ENCODE results near the gene OGA. TPM values are rescaled to one million over a fixed set of nuclear protein-coding genes. Genes with fewer than 3 reads are reported as not detected.
A peak's percentile ranks its signal among the peaks of the same experiment; 100 is the strongest.

OGA gene
- total RNA-seq, 2 experiments from 2014 or later: 125 to 130 TPM

GRCh38 chr10:101816376-101816775 lies 1.9 kb downstream of the OGA start:
- Mint-ChIP-seq H3K27ac (peak overlapping the region; percentile 96), H3K36me3 (ENCODE audit: low read depth) (peaks cover 46% of the 10 kb centered on the region), H3K4me3 (peak overlapping the region; percentile 88), H3K9me3 (no peaks in the 10 kb centered on the region), H3K4me1 (ENCODE audit: low read depth) (peaks cover 44% of the 10 kb centered on the region), H3K27me3 (no peaks in the 10 kb centered on the region)
- intact Hi-C loops (cut with micrococcal nuclease): loop anchor here (5.0 kb wide), 1 partner anchor 34 kb away; the partner anchor contains the start of gene NPM3
- DNase-seq (no peak), ATAC-seq (no peak)
- POLR2A ChIA-PET: interaction anchor here (0.6 to 6.6 kb wide), 7 partner anchors 10 to 303 kb away, joined by 3 to 53 read pairs (median 6); partner anchors contain the start of genes KCNIP2 and NPM3
- no peak for TF ChIP-seq CTCF (IDR thresholded peaks at IDR 0.05)
- CTCF ChIA-PET: interaction anchor here (1.0 to 9.7 kb wide), 4 partner anchors 23 to 214 kb away, joined by 3 to 125 read pairs (median 6); partner anchors contain the start of gene KCNIP2

GRCh38 chr10:101814466-101815071 lies 3.7 kb downstream of the OGA start:
- peak overlapping the region; percentile 88 for H3K4me3 Mint-ChIP-seq
- no peaks in the 10 kb centered on the region for H3K27me3 Mint-ChIP-seq
- no peak for TF ChIP-seq CTCF (IDR thresholded peaks at IDR 0.05)
- H3K36me3 Mint-ChIP-seq (ENCODE audit: low read depth): peaks cover 60% of the 10 kb centered on the region
- DNase-seq: no peak
- intact Hi-C loops (cut with micrococcal nuclease): loop anchor here (5.0 kb wide), 1 partner anchor 32 kb away; the partner anchor contains the start of gene NPM3
- POLR2A ChIA-PET: interaction anchor here (1.2 to 6.6 kb wide), 2 partner anchors 26 to 30 kb away, joined by 3 to 53 read pairs; partner anchors contain the start of gene NPM3
- H3K4me1 Mint-ChIP-seq (ENCODE audit: low read depth): peaks cover 48% of the 10 kb centered on the region
- peak overlapping the region; percentile 90 for H3K27ac Mint-ChIP-seq
- ATAC-seq: peak; percentile 8
- no peaks in the 10 kb centered on the region for H3K9me3 Mint-ChIP-seq
- CTCF ChIA-PET: interaction anchor here (0.6 to 9.7 kb wide), 4 partner anchors 25 to 259 kb away, joined by 3 to 125 read pairs (median 4); partner anchors contain the start of gene KCNIP2

GRCh38 chr10:101812606-101813005 lies 5.6 kb downstream of the OGA start:
- peak overlapping the region; percentile 55 for H3K27ac Mint-ChIP-seq
- H3K27me3 Mint-ChIP-seq: no peaks in the 10 kb centered on the region
- no peak for TF ChIP-seq CTCF (IDR thresholded peaks at IDR 0.05)
- CTCF ChIA-PET: interaction anchor here (0.8 to 1.9 kb wide), 7 partner anchors 18 to 261 kb away, joined by 3 to 12 read pairs (median 5); no protein-coding TSS in a partner anchor
- H3K36me3 Mint-ChIP-seq (ENCODE audit: low read depth): peaks cover 73% of the 10 kb centered on the region
- POLR2A ChIA-PET: interaction anchor here (0.6 to 1.4 kb wide), 2 partner anchors 9 to 11 kb away, joined by 4 to 6 read pairs; no protein-coding TSS in a partner anchor
- H3K9me3 Mint-ChIP-seq: no peaks in the 10 kb centered on the region
- peaks cover 51% of the 10 kb centered on the region for H3K4me1 Mint-ChIP-seq (ENCODE audit: low read depth)
- ATAC-seq (no peak), DNase-seq (no peak)
- no peak overlapping the region for H3K4me3 Mint-ChIP-seq
- intact Hi-C loops (cut with micrococcal nuclease): no loop called here

GRCh38 chr10:101807158-101807557 lies 11.1 kb downstream of the OGA start:
- ChIA-PET POLR2A (interaction anchor here (0.8 to 4.2 kb wide), 2 partner anchors 10 to 11 kb away, joined by 3 to 13 read pairs; partner anchors contain the start of gene OGA), CTCF (interaction anchor here (1.3 to 1.6 kb wide), 3 partner anchors 23 to 29 kb away, joined by 3 to 5 read pairs (median 3); no protein-coding TSS in a partner anchor)
- DNase-seq: no peak
- Mint-ChIP-seq H3K36me3 (ENCODE audit: low read depth) (peaks cover 58% of the 10 kb centered on the region), H3K27ac (peak overlapping the region; percentile 52), H3K9me3 (no peaks in the 10 kb centered on the region), H3K27me3 (no peaks in the 10 kb centered on the region), H3K4me1 (ENCODE audit: low read depth) (peaks cover 34% of the 10 kb centered on the region), H3K4me3 (no peak overlapping the region)
- ATAC-seq: no peak
- intact Hi-C loops (cut with micrococcal nuclease): no loop called here
- TF ChIP-seq CTCF (IDR thresholded peaks at IDR 0.05): no peak

GRCh38 chr10:101803511-101803910 lies 14.7 kb downstream of the OGA start:
- H3K4me3 Mint-ChIP-seq: no peak overlapping the region
- H3K27me3 Mint-ChIP-seq: no peaks in the 10 kb centered on the region
- no peaks in the 10 kb centered on the region for H3K9me3 Mint-ChIP-seq
- intact Hi-C loops (cut with micrococcal nuclease): no loop called here
- peak overlapping the region; percentile 21 for H3K27ac Mint-ChIP-seq
- ChIA-PET POLR2A (interaction anchor here (0.8 to 1.4 kb wide), 2 partner anchors 9 to 16 kb away, joined by 4 to 5 read pairs; no protein-coding TSS in a partner anchor), CTCF (interaction anchor here (1.0 to 1.4 kb wide), 2 partner anchors 14 to 22 kb away, joined by 3 read pairs; no protein-coding TSS in a partner anchor)
- ATAC-seq (no peak), DNase-seq (no peak)
- H3K36me3 Mint-ChIP-seq (ENCODE audit: low read depth): peaks cover 61% of the 10 kb centered on the region
- H3K4me1 Mint-ChIP-seq (ENCODE audit: low read depth): peaks cover 30% of the 10 kb centered on the region
- TF ChIP-seq CTCF (IDR thresholded peaks at IDR 0.05): no peak

Data from activated CD8-positive, alpha-beta T cell treated with anti-CD3 and anti-CD28 coated beads for 36 hours (primary cell).